Measurements from ENCODE around the gene ZNF430.

ZNF430 gene

GRCh38 chr19:21101521-21102242 is 81.2 kb downstream of the ZNF430 start:
- ATAC-seq = no peak
- TF ChIP-seq OSR1 (CRISPR knock-in tag; IDR thresholded peaks at IDR 0.05) (no peak), GLIS3 (CRISPR knock-in tag; IDR thresholded peaks at IDR 0.05) (no peak), ZNF565 (CRISPR knock-in tag; conservative IDR thresholded peaks at IDR 0.05; ENCODE audit: low read depth) (no peak), ZC3H10 (CRISPR knock-in tag; IDR thresholded peaks at IDR 0.05) (no peak), PPARA (CRISPR knock-in tag; IDR thresholded peaks at IDR 0.05; ENCODE audit: borderline replicate concordance) (no peak), ARNTL (CRISPR knock-in tag; IDR thresholded peaks at IDR 0.05; ENCODE audit: borderline replicate concordance, low read depth) (no peak), SNAI2 (CRISPR knock-in tag; IDR thresholded peaks at IDR 0.05) (no peak), ESRRG (CRISPR knock-in tag; IDR thresholded peaks at IDR 0.05) (no peak), TCF4 (CRISPR knock-in tag; IDR thresholded peaks at IDR 0.05; ENCODE audit: borderline replicate concordance) (no peak), PATZ1 (CRISPR knock-in tag; IDR thresholded peaks at IDR 0.05; ENCODE audit: borderline replicate concordance) (no peak), ISL1 (CRISPR knock-in tag; IDR thresholded peaks at IDR 0.05) (no peak), CSRNP3 (CRISPR knock-in tag; IDR thresholded peaks at IDR 0.05) (no peak), BACH2 (CRISPR knock-in tag; IDR thresholded peaks at IDR 0.05; ENCODE audit: borderline replicate concordance) (no peak), POU6F1 (CRISPR knock-in tag; IDR thresholded peaks at IDR 0.05; ENCODE audit: borderline replicate concordance, low read depth) (no peak), ZNF70 (CRISPR knock-in tag; IDR thresholded peaks at IDR 0.05) (no peak), CREB5 (CRISPR knock-in tag; IDR thresholded peaks at IDR 0.05; ENCODE audit: low read depth) (no peak), ZFP30 (CRISPR knock-in tag; IDR thresholded peaks at IDR 0.05) (no peak), TSHZ2 (CRISPR knock-in tag; IDR thresholded peaks at IDR 0.05) (no peak), CSDC2 (CRISPR knock-in tag; IDR thresholded peaks at IDR 0.05) (no peak), ZFP3 (CRISPR knock-in tag; IDR thresholded peaks at IDR 0.05) (no peak)

- no peak for ATAC-seq
- no peak for TF ChIP-seq ISL1 (CRISPR knock-in tag; IDR thresholded peaks at IDR 0.05)
Measured at GRCh38 chr19:21109116-21109515, 88.7 kb downstream of the ZNF430 start.

All from SK-N-SH treated with all-trans-retinoic acid at 6 μM for 48 hours (cell line).